ENCODE data around the gene AFF3. TPM values are rescaled to one million over a fixed set of nuclear protein-coding genes. Genes with fewer than 3 reads are reported as not detected.
A peak's percentile ranks its signal among the peaks of the same experiment; 100 is the strongest.

The AFF3 gene
- polyA plus RNA-seq, 3 donors: 16.2 to 22.8 (median 18.5) TPM

DNA sequence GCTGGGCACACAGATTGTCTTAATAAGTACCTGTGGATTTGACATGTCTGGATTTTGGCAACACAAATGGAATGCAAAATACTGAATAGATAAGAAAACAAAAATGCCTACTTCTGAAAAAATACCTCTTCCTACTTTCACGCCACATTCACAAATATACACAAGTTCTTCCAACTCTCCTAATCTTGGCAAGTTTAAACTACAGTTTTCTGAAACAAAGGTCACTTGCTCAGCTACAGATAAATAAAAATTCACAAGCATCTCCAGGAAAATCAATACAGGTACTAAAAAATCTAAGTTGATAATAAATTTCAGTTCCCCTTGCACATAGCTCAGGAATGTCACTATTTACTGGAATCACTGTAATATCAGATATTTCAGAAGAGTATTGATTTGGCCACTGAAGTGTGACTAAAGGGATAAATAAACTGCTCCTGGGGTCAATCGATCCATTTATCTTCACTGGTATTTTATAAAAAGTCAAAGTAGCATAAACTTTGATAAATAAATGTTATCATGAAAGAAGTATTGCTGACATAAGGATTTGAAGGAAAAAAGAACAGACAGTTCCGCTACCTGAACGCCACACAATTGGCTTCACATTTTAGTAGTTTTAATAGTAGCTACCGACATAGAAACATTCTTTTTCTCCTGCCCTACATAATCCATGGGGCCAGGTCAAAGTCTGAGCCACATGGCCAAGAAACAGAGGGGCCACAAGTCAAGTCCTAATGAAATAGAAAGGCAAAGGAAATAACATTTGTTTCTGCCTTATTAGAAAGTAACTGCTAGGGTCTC is 243.1 kb downstream of the AFF3 start:
- no peak for DNase-seq (ENCODE audit: low read depth in 3 of 3, low spot score in 2 of 3)

- no peak for DNase-seq (ENCODE audit: low read depth in 3 of 3, low spot score in 2 of 3)
Observed at GRCh38 chr2:99898336-99899048, 243.9 kb downstream of the AFF3 start.

GRCh38 chr2:99891428-99891780 is 251.0 kb downstream of the AFF3 start:
- no peak for DNase-seq (ENCODE audit: low read depth in 3 of 3, low spot score in 2 of 3)

- DNase-seq (ENCODE audit: low read depth in 3 of 3, low spot score in 2 of 3): no peak
Observed at GRCh38 chr2:99890568-99891427, 251.6 kb downstream of the AFF3 start.

DNA sequence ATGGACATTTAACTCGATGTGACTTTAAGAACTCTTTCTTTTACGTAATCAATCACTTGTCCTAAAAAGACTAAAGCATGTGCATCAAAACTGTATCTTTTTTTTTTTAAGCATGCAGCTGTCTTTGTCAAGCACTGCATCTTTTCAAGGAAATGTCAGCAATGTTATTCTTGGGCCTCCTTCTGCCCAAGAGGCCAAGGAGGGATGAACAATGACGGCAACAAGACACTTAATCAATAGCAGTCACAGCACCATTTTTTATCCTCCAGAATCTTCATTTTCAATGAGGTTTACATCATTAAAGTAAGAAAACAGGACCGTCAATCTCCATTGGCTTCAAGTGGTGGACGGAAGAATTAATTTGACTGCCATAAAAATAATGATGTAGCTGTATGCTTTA is 253.8 kb downstream of the AFF3 start:
- no peak for DNase-seq (ENCODE audit: low read depth in 3 of 3, low spot score in 2 of 3)

- DNase-seq (ENCODE audit: low read depth in 3 of 3, low spot score in 2 of 3): no peak
Observed at GRCh38 chr2:99886418-99886817, 256.0 kb downstream of the AFF3 start.

GRCh38 chr2:99883358-99883757 is 259.0 kb downstream of the AFF3 start:
- no peak for DNase-seq (ENCODE audit: low read depth in 3 of 3, low spot score in 2 of 3)

- peak; percentile 86 to 89 (median 88) for DNase-seq (ENCODE audit: low read depth in 3 of 3, low spot score in 2 of 3)
Observed at GRCh38 chr2:99881901-99882591, 260.3 kb downstream of the AFF3 start.

DNA sequence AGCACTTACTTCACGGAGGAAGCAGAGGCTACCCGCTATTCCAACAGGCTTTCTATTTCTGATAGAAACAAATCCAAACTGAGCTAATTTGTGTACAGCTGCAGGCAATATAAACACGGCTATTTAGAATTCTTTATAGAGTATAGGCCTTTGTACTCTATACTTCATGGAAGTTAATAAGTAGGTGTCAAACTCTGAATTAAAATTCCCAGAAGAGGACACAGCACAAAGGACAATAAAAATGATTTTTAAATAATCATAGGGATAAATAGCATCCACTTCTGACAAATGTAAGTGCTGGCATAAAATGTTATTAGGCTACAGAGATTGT is 261.5 kb downstream of the AFF3 start:
- no peak for DNase-seq (ENCODE audit: low read depth in 3 of 3, low spot score in 2 of 3)

DNA sequence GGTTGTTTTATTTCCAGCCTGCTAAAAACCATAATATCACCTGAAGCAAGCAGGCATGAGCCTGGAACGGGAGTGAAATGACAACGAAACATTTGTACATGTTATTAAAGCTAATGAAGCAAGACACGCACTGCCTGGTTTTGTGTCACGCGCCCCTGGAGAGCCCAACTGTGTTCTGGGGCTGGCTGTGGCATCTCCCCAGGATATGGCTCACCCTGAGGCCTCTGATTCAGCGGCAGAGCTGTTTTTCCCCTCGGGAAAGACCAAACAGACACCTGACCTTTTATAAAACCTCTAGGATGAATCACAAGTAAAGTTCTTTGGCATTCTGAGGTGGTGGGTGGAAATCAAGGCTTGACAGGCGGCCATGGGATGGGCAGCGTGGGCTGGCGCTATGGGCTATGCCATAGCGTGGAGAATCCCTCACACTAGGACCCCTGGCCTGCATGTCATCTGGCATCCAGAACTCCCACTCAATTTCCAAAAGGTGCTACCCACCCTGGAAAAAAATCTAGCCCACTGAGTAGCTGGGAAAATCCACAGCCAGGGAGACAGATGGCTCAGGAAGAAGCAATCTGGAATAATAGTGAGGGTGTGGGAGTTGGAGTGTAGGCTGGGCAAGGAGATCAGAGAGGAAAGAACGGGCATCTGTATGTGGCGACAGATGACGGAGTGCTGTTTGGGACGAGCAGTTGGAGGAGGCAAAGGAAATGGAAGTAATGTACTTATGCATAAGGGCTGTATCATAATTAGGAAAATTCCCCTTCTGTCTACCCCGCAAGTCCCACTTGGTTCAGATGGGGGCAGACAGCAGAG is 262.0 kb downstream of the AFF3 start:
- DNase-seq (ENCODE audit: low read depth in 3 of 3, low spot score in 2 of 3): no peak

- no peak for DNase-seq (ENCODE audit: low read depth in 3 of 3, low spot score in 2 of 3)
Observed at GRCh38 chr2:99879481-99879880, 262.9 kb downstream of the AFF3 start.

DNA sequence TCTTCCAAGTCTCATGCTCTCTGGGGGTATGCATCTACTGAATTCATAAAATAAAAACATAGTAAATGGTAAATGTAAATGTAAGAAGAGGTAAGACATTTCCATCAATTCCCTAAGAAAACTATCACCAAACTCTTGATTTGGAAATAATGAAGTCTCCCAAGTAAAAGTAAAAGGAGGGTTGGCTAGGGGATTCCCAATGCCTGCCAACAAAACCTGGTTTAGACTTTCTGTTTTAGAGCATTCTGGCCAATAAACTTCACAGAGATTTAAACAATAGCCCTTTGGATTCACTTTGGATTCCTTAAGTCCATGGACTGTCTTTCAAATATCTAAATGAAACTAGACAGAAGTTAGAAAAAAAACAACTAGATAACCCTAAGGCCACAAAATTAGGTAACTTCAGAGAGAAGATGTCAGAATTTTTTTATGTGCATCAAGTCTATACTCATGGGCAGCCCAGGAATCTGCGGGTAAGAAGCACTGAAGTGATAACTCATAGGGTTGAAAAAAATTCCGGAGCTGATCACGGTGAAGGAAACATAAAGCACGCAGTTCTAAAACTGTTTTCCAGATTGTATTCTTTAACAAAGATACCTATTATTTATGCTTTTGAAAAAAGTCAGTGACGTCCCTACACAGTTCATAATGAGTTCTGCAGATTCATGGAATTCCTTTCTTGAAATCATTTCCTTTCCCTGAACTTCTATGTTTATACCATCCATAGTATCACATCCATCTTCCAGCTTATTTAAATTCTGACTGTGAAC is 263.6 kb downstream of the AFF3 start:
- DNase-seq (ENCODE audit: low read depth in 3 of 3, low spot score in 2 of 3): no peak

- no peak for DNase-seq (ENCODE audit: low read depth in 3 of 3, low spot score in 2 of 3)
Observed at GRCh38 chr2:99877963-99878362, 264.4 kb downstream of the AFF3 start.

GRCh38 chr2:99876956-99877355 is 265.4 kb downstream of the AFF3 start:
- DNase-seq (ENCODE audit: low read depth in 3 of 3, low spot score in 2 of 3): no peak

GRCh38 chr2:99875627-99876201 is 266.7 kb downstream of the AFF3 start:
- no peak for DNase-seq (ENCODE audit: low read depth in 3 of 3, low spot score in 2 of 3)

DNA sequence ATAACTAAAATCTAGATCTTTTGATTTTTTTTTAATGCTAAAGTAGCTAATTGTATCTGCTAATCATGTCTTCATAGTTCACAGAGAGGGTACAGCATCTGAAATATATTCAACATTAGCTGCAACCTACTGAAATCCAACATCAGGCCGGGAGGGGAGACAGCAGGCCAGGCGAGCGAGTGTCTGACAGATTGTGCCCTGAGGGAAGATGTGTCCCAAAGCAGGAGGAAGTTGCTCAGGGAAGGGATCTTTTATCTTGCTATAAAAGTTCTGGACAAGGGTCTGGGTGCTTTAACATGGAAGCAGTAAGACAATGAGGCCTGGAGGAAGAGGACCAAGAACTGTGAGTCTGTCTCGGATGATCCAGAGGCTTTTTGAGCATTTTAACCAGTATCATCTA is 274.1 kb downstream of the AFF3 start:
- DNase-seq (ENCODE audit: low read depth in 3 of 3, low spot score in 2 of 3): no peak

DNA sequence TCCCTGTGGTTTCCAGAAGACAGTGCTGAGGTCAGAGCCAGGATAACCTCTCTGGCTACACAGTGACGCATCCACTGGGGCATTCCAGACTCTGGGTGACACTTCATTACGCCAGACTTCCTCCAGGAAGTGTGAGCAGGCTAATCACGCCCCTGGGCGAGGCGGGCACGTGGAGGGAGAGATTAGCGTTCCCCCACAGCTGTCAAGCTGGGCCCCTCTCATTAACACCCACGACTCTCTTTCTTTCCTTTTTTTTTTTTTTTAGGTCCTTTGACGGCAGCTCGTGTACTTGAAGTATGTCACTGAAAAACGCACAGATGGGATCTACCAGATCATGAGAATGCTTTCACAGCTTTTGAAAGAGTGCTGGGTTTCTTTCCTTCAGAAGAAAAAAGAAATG is 274.6 kb downstream of the AFF3 start:
- no peak for DNase-seq (ENCODE audit: low read depth in 3 of 3, low spot score in 2 of 3)

GRCh38 chr2:99865818-99866676 is 276.3 kb downstream of the AFF3 start:
- no peak for DNase-seq (ENCODE audit: low read depth in 3 of 3, low spot score in 2 of 3)

Measured in right renal cortex interstitium (tissue), 3 donors.